GM23248 (cell line): Measurements from ENCODE around the gene PDILT. TPM values are rescaled to one million over a fixed set of nuclear protein-coding genes. Genes with fewer than 3 reads are reported as not detected.
"Not testable (repeated sequence)": the region's sequence is repeated elsewhere in the genome, so short reads cannot be mapped to it uniquely, and the experiment has no call there.

Source experiments
- DNase-seq: peaks from one replicate; pipeline ENCODE4 v3.0.0-alpha.2; 2015
- H2AFZ ChIP-seq: fragments of 200-600 bp; sonication (generic); 2 replicates; pipeline ENCODE4 v1.6.1; 2016; ENCODE audit warnings: antibody characterized with exemption
- H3F3A ChIP-seq: fragments of 200-600 bp; sonication (generic); 2 replicates; pipeline ENCODE4 v1.6.1; 2016; ENCODE audit warnings: mild to moderate bottlenecking, antibody characterized with exemption, mixed run types; ENCODE audit not compliant: insufficient read depth
- H3K27ac ChIP-seq: fragments of 200-600 bp; sonication (generic); 2 replicates; pipeline ENCODE4 v1.5.1; 2016; ENCODE audit warnings: mild to moderate bottlenecking
- H3K27me3 ChIP-seq: fragments of 200-600 bp; sonication (generic); replicated peaks from 2 replicates; pipeline ENCODE4 v1.6.1; 2016; ENCODE audit warnings: mild to moderate bottlenecking; ENCODE audit not compliant: insufficient read depth
- H3K36me3 ChIP-seq: fragments of 200-600 bp; sonication (generic); 2 replicates; pipeline ENCODE4 v1.6.1; 2016; ENCODE audit warnings: low read depth, mild to moderate bottlenecking
- H3K4me1 ChIP-seq: fragments of 200-600 bp; sonication (generic); 2 replicates; pipeline ENCODE4 v1.6.1; 2016; ENCODE audit warnings: mild to moderate bottlenecking; ENCODE audit not compliant: insufficient read depth
- H3K4me2 ChIP-seq: fragments of 200-600 bp; sonication (generic); one replicate; pipeline ENCODE4 v1.6.1; 2016; ENCODE audit warnings: mild to moderate bottlenecking; ENCODE audit not compliant: unreplicated experiment
- H3K4me3 ChIP-seq: fragments of 200-600 bp; sonication (generic); 2 replicates; pipeline ENCODE4 v1.5.1; 2016; ENCODE audit warnings: mild to moderate bottlenecking
- H3K79me2 ChIP-seq: fragments of 200-600 bp; sonication (generic); 2 replicates; pipeline ENCODE4 v1.6.1; 2016; ENCODE audit warnings: mild to moderate bottlenecking; ENCODE audit not compliant: insufficient read depth
- H3K9ac ChIP-seq: fragments of 200-600 bp; sonication (generic); 2 replicates; pipeline ENCODE4 v1.6.1; 2016; ENCODE audit warnings: mild to moderate bottlenecking
- H3K9me2 ChIP-seq: fragments of 200-600 bp; sonication (generic); 2 replicates; pipeline ENCODE4 v1.6.1; 2016; ENCODE audit warnings: mixed run types, mild to moderate bottlenecking, moderate library complexity; ENCODE audit not compliant: insufficient read depth
- H3K9me3 ChIP-seq: fragments of 200-600 bp; sonication (generic); one replicate; pipeline ENCODE4 v1.6.1; 2017; ENCODE audit warnings: low read depth
- H4K20me1 ChIP-seq: fragments of 200-600 bp; sonication (generic); 2 replicates; pipeline ENCODE4 v1.6.0; 2016; ENCODE audit not compliant: insufficient read depth
- EZH2 ChIP-seq: fragments of 200-600 bp; sonication (generic); IDR thresholded peaks from 2 replicates; pipeline ENCODE4 v1.6.1; 2018; ENCODE audit warnings: antibody characterized with exemption, mild to moderate bottlenecking; ENCODE audit not compliant: insufficient read depth, poor library complexity, severe bottlenecking
- EZH2phosphoT487 ChIP-seq: fragments of 200-600 bp; sonication (generic); IDR thresholded peaks from 2 replicates; pipeline ENCODE4 v1.6.1; 2018; ENCODE audit warnings: antibody characterized with exemption, moderate library complexity, mild to moderate bottlenecking, low read depth; ENCODE audit not compliant: insufficient read depth
- WGBS, 2 experiments: methylation state at CpG; one replicate each; pipeline ENCODE4 v1.1.6; 2015 to 2017; ENCODE audit warnings: low lambda C conversion rate in 2 of 2, low coverage in 1 of 2; ENCODE audit errors: missing lambda C conversion rate in 2 of 2; 5-methylcytosine and 5-hydroxymethylcytosine counted together
- in situ Hi-C: fragments of 300-500 bp; cut with MboI; formaldehyde crosslinking; loops from 2 replicates; pipeline ENCODE4 v1.15.0; 2020
- polyA plus RNA-seq: library from polyadenylated mRNA; unstranded; fragments of >200 nt; fragmentation: Nextera tagmentation; extraction: Ambion mirVana; gene quantifications from 2 replicates; pipeline ENCODE4 v1.2.1, GENCODE V29; 2016
- total RNA-seq: library from RNA; depleted of rRNA; stranded (reverse); fragments of >200 nt; shearing (Covaris generic); gene quantifications from 2 replicates; pipeline ENCODE4 v1.2.3, GENCODE V29; 2014

Gene PDILT
- total and polyA plus RNA-seq, 2 experiments from 2014 or later: not detected

- 21 to 53% methylated on average over 1 of the region's 1 CpG for WGBS, 2 experiments
Measured at GRCh38 chr16:20321671-20322070, 82.9 kb downstream of the PDILT start.

GRCh38 chr16:20321051-20321450, 83.5 kb downstream of the PDILT start:
- H2AFZ ChIP-seq, H3K4me1 ChIP-seq, H3K9me2 ChIP-seq, H3K4me2 ChIP-seq, H3K27ac ChIP-seq, H3K79me2 ChIP-seq, H4K20me1 ChIP-seq, DNase-seq, H3K4me3 ChIP-seq, in situ Hi-C loops, H3K27me3 ChIP-seq, H3F3A ChIP-seq, H3K36me3 ChIP-seq, H3K9ac ChIP-seq, H3K9me3 ChIP-seq: not testable (repeated sequence)
- 52 to 72% methylated on average over 2 of the region's 2 CpGs for WGBS, 2 experiments

More at GRCh38 chr16:20321671-20322070, 82.9 kb downstream of the PDILT start:
- no peaks in the 10 kb centered on the region for H4K20me1 ChIP-seq
- no peak overlapping the region for H3K4me3 ChIP-seq
- no peaks in the 10 kb centered on the region for H3K4me1 ChIP-seq
- in situ Hi-C loops: no loop called here
- H3K9me2 ChIP-seq: no peaks in the 10 kb centered on the region
- no peak overlapping the region for H2AFZ ChIP-seq
- no peak for DNase-seq
- TF ChIP-seq EZH2 (no peak), EZH2phosphoT487 (no peak)
- no peaks in the 10 kb centered on the region for H3K27me3 ChIP-seq
- H3K27ac ChIP-seq: no peak overlapping the region
- H3K9me3 ChIP-seq: no peaks in the 10 kb centered on the region
- no peaks in the 10 kb centered on the region for H3K36me3 ChIP-seq
- H3F3A ChIP-seq: no peaks in the 10 kb centered on the region
- no peaks in the 10 kb centered on the region for H3K79me2 ChIP-seq
- H3K4me2 ChIP-seq: no peak overlapping the region
- no peak overlapping the region for H3K9ac ChIP-seq

GRCh38 chr16:20320592-20320991, 83.9 kb downstream of the PDILT start:
- Histone ChIP-seq H3F3A (no peaks in the 10 kb centered on the region), H3K27me3 (no peaks in the 10 kb centered on the region), H3K9me2 (no peaks in the 10 kb centered on the region), H2AFZ (no peak overlapping the region), H4K20me1 (no peaks in the 10 kb centered on the region), H3K9me3 (no peaks in the 10 kb centered on the region), H3K4me3 (no peak overlapping the region), H3K79me2 (no peaks in the 10 kb centered on the region), H3K36me3 (no peaks in the 10 kb centered on the region), H3K4me1 (no peaks in the 10 kb centered on the region), H3K27ac (no peak overlapping the region), H3K9ac (no peak overlapping the region), H3K4me2 (no peak overlapping the region)
- TF ChIP-seq EZH2phosphoT487 (no peak), EZH2 (no peak)
- DNase-seq: no peak
- in situ Hi-C loops: no loop called here

GRCh38 chr16:20320178-20320577, 84.4 kb downstream of the PDILT start:
- Histone ChIP-seq H2AFZ (no peak overlapping the region), H3K4me3 (no peak overlapping the region), H3K4me2 (no peak overlapping the region), H3K9ac (no peak overlapping the region), H4K20me1 (no peaks in the 10 kb centered on the region), H3K9me2 (no peaks in the 10 kb centered on the region), H3K27ac (no peak overlapping the region), H3K9me3 (no peaks in the 10 kb centered on the region), H3F3A (no peaks in the 10 kb centered on the region), H3K27me3 (no peaks in the 10 kb centered on the region), H3K79me2 (no peaks in the 10 kb centered on the region), H3K4me1 (no peaks in the 10 kb centered on the region), H3K36me3 (no peaks in the 10 kb centered on the region)
- 19 to 24% methylated on average over 2 of the region's 2 CpGs for WGBS, 2 experiments
- TF ChIP-seq EZH2 (no peak), EZH2phosphoT487 (no peak)
- in situ Hi-C loops: no loop called here
- no peak for DNase-seq

GRCh38 chr16:20319406-20319805, 85.1 kb downstream of the PDILT start:
- H3K4me3 ChIP-seq: no peak overlapping the region
- TF ChIP-seq EZH2phosphoT487 (no peak), EZH2 (no peak)
- no peak overlapping the region for H2AFZ ChIP-seq
- in situ Hi-C loops: no loop called here
- H3K4me2 ChIP-seq: no peak overlapping the region
- H3K27ac ChIP-seq: no peak overlapping the region
- no peaks in the 10 kb centered on the region for H3K79me2 ChIP-seq
- no peaks in the 10 kb centered on the region for H3K27me3 ChIP-seq
- H3F3A ChIP-seq: no peaks in the 10 kb centered on the region
- H3K9me2 ChIP-seq: no peaks in the 10 kb centered on the region
- H3K9ac ChIP-seq: no peak overlapping the region
- no peaks in the 10 kb centered on the region for H3K36me3 ChIP-seq
- H3K4me1 ChIP-seq: no peaks in the 10 kb centered on the region
- no peaks in the 10 kb centered on the region for H3K9me3 ChIP-seq
- no peaks in the 10 kb centered on the region for H4K20me1 ChIP-seq
- WGBS, 2 experiments: 20 to 22% methylated on average over 1 of the region's 1 CpG
- DNase-seq: no peak
